Activated naive CD8-positive, alpha-beta T cell treated with anti-CD3 and anti-CD28 coated beads, Interleukin-2, amount 50 U/mL, for 16 hours (primary cell): ENCODE data around the gene EXT2.

Experiments used
- DNase-seq: peaks from one replicate; pipeline ENCODE4 v3.0.0-alpha.2; 2020; ENCODE audit warnings: low read depth, low spot score

EXT2 gene

DNA sequence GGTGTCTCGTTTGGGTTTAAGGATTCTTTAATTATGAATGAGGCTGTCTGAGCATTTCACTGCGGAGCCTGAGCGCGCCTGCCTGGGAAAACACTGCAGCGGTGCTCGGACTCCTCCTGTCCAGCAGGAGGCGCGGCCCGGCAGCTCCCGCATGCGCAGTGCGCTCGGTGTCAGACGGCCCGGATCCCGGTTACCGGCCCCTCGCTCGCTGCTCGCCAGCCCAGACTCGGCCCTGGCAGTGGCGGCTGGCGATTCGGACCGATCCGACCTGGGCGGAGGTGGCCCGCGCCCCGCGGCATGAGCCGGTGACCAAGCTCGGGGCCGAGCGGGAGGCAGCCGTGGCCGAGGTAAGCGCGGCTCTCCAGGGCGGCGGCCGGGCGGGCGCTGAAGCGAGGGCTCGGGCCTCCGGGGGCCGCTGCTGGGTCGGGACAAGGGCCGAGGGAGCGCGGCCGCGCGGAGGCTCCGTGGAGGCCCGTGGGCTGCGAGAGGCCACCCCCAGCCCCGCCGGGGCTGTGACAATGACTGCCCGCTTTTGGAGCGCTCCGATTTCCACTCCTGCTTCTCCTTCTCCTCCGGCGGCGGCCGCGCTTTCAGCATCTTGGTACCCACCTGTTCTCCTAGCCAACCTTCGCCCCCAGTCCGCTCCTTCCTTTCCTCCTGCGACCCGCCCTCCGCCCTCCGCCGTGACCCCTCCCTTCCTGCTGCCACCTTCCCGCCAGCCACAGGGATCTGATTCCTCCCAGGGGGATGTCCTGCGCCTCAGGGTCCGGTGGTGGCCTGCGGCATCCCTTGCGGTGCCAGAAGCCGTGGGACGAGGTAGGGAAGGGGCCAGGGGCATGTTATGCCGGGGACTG, at the start of gene EXT2:
Gene EXT2 (plus strand): TSS at position 173 of the 854 bp plus-strand sequence. CDS start 12,035 bp downstream, outside the sequence.
- peak; percentile 74 for DNase-seq

DNA sequence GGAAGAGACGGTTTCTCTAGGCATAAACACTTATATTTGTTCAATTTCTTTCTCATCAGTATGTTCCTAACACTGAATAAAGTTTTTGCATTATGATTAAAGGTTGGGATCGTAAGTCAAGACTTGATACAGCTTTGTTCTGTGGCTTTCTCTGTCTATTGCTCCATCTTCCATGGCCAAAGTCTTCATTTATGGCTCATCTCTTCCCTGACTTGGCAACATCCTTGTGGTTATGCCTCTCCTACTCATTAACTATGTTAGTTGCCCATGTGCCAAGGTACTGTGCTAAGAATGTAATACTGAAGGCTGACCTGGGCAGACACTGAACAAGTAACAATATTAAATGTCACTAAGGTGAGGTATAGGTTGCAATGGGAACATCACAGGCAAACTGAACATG, 49.3 kb upstream of the EXT2 start:
- DNase-seq = no peak

DNA sequence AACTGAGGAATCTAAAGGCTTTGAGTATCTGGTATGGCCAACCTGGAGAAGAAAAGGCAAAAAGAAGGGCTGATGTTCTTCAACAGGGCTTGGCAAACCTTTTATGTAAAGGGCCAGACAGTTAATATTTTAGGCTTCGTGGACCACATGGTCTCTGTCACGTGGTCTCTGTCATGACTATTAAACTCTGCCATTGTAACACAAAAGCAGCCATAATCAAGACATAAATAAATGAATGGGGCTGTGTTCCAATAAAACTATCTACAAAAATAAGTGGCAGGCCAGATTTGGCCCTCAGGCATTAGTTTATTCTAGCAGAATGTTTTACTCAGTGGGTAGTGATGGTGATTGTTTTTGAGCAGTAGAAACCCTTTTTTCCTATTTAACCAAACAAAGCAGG, 48.2 kb upstream of the EXT2 start:
- no peak for DNase-seq

DNA sequence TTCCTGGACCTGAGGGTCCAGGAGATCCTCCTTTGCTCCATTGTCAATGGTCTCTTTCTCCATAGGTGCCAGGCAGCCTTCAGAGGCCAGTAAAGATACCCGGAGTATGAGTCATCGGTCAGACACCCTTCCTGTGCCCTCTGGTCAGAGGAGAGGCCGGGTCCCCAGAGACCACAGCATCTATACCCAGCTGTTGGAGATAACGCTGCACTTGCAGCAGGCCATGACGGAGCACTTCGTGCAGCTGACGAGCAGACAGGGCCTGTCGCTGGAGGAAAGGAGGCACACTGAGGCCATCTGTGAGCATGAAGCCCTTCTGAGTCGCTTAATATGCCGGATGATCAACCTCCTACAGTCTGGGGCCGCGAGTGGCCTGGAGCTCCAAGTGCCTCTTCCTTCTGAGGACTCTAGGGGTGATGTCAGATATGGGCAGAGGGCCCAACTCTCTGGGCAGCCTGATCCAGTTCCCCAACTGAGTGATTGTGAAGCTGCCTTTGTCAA, 47.5 kb upstream of the EXT2 start, which contains the start of gene ACCSL:
Gene ACCSL (plus strand): TSS at position 51 of the 501 bp plus-strand sequence. CDS start 56 bp downstream, at position 107.
- DNase-seq = no peak

- no peak for DNase-seq
Measured at GRCh38 chr11:44049832-44050231, 45.6 kb upstream of the EXT2 start.

GRCh38 chr11:44051171-44051570, 44.3 kb upstream of the EXT2 start:
- DNase-seq = no peak

DNA sequence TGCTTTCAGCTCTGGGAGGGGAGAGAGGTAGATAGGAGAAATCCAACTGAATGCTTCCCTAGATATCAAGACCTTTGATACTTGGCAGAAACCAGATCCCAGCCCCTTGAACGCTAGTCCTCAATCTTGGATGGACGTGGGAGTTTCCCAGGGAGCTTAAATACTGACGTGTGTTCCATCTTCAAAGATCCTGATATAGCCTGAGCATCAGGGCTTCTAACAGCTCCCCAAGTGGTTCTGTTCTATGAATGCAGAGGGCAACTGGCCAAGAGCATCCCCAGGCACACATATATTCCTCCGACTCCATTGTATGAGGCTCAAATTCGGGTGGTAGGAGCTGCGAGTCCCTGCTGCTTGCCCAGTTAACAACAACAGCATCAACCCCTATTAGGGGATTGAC, 38.1 kb upstream of the EXT2 start:
- no peak for DNase-seq

DNA sequence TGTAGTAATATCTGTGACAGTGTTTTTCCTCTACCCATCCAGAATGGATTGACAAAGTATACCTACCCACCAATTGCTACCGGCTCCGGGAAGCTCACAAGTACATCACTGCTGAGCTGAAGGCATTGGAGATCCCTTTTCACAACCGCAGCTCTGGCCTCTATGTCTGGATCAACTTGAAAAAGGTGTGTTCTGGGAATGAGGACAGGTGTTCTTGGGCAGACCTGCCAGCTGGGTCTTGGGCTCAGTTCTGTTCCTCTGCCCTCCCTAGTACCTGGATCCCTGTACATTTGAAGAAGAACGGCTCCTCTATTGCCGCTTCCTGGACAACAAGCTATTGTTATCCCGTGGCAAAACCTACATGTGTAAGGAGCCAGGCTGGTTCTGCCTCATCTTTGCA, 37.2 kb upstream of the EXT2 start:
- DNase-seq = no peak

DNA sequence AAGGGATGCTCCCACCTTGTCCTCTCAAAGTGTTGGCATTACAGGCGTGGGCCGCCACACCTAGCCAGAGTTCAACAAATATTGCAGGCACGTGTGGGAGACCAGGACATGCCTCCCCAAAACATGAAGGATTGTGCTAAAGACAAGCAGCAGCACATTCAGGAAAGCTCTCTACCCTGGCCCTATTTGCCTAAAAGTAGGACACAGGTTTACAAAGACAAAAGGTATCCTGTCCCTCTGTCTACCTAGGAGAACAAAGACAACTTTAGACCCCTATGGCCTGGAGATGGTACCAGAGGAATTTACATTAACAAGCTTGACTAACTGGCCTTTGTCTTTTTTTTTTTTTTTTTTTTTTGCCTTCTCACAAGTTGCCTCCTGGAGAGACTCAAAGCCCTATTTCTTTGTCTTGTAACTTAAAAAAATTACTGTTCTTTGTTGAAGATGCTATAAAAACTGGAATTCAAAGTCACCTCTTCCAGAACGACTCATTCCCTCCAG, 30.3 kb upstream of the EXT2 start:
- DNase-seq = no peak

GRCh38 chr11:44065841-44066731, 29.4 kb upstream of the EXT2 start, which contains the start of gene ACCS:
TSS of gene ACCS (plus strand) at chr11:44066270. CDS start at chr11:44067628, 1,358 bp downstream.
- peak; percentile 71 for DNase-seq

DNA sequence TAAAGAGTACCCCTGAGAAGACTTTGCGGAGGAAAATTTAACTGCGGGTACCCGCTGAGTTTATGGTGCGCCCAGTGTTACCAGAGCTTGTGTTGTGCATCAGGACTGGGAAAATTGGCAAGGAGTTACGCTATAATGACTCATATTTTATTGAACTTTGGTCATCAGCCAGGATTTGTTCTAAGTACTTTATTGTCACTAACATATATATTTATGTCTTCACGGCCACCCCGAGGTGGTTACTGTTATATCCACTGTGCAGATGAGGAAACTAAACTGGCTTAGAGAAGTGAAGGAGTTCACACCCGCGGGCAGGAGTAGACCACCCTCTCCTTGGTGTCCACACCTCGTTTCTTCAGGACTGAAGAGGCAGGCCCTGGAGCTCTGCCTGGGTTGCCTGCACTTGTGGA, 28.7 kb upstream of the EXT2 start:
- no peak for DNase-seq

GRCh38 chr11:44067266-44067665, 28.2 kb upstream of the EXT2 start:
- DNase-seq = no peak

- no peak for DNase-seq
Measured at GRCh38 chr11:44068180-44068579, 27.3 kb upstream of the EXT2 start.

DNA sequence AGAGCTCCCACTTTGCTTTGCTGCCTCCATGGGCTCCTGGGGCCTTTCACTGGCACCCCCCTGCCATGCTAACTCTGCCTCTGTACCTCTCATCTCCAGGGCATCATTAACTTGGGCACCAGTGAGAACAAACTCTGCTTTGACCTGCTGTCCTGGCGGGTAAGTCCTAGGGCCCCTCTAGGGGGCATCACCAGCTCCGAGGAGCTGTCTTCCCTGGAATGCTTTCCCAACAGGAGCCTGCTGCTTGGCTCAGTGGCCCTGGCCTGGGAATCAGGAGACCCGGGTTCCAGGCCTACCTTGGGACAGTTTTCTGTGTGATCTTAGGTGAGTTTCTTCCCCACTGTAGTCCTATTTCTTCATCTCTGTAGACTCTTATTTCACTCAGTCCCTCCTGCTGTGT, 24.3 kb upstream of the EXT2 start:
- no peak for DNase-seq

DNA sequence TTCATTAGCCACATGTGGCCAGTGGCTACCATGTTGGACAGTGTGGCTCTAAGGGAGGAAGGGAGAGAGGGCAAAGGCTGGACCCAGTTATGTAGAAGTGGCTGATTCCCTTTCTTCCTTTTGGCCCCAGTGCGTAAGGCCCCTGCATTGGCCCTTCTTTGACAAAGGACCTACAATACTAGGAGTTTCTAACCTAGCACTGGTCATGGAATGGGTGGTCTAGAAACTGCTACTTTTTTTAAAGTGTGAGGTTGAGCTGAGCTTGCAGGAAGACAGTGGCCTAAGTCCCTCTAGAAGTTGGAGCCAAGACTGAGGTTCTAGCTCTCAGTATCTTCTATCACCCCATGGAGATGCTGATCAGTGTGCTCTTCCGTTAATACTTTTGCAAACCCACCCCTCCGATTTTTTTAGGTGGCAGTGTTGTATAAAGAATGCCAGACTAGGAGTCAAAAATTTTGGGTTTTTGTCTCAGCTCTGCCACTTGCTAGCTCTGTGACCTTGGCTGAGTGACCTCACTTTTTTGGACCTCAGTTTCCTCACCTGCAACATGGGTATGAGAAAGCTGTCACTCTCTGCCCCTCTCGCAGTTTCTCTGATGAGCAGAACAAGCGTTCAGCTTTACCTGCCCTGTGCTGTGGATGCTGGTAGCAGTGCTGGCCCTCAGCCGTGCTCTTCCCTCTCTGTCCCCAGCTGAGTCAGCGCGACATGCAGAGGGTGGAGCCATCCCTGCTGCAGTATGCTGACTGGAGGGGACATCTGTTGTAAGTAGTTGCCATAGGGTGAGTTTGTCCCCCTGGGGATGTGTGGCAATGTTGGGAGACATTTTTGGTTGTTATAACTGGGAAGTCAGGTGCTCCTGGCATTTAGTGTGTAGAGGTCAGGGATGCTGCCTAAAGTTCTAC, 22.5 kb upstream of the EXT2 start:
- DNase-seq = no peak

DNA sequence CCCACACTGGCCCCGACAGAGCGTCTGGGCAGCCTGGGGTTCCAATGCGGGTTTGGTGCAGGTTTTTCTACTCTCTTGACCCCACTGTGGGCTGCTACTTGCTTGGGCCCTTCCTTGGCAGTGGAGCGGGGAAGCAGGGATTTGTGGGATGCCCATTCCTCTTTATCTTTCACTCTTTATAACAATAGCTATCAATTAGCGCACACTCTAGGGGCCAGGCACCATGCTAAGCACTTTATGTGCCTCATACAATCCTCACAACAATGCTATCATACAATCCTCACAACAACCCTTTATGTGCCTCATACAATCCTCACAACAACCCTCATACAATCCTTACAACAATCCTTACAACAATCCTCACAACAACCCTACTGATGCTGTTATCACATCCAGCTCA, 16.7 kb upstream of the EXT2 start:
- DNase-seq = no peak

GRCh38 chr11:44079376-44079775, 16.1 kb upstream of the EXT2 start:
- no peak for DNase-seq

DNA sequence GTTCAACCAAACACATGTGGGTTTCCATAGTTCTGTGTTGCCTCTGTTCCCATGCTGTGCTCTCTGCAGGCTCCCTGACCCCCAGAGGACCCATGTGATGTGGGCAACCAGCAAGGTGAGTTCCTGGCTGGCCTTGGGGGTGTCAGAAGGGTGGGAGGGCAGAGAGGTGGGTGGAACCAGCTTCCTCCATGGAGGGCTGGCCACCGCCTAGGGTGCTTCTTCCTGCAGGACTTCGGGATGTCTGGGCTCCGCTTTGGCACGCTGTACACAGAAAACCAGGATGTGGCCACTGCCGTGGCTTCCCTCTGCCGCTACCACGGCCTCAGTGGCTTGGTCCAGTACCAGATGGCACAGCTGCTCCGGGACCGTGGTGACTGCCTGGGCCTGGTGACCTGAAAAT, 14.5 kb upstream of the EXT2 start:
- DNase-seq = no peak

DNA sequence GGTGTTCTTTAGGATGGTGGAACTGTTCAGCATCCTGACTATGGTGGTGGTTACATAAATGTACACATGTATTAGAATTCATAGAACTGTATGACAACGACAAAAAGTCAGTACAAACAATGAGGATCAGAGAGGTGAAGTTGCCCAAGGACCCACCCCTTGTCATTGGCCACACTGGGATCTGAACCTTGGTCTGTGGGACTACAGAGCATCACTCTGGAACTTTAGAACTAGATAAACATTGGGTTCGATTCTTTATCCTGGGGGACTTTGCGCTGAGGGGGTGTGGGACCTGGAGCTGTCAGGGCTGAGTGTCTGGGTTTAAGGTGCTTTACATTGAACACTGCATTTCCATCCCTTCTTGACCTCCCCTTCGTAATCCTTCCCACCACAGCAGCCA, 12.8 kb upstream of the EXT2 start:
- DNase-seq = no peak

DNA sequence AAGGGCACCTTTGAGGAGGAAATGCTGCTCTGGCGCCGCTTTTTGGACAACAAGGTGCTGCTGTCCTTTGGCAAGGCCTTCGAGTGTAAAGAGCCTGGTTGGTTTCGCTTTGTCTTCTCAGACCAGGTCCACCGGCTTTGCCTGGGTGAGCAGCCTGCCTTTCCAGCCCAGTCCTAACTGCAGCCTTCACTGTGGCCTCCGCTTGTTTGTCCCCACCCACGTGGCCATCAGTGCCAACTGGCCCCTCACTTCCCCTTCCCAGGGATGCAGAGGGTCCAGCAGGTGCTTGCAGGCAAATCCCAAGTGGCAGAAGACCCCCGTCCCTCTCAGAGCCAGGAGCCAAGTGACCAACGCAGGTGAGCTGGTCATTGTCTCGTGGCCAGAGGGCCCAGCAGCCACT, 12.0 kb upstream of the EXT2 start:
- no peak for DNase-seq

DNA sequence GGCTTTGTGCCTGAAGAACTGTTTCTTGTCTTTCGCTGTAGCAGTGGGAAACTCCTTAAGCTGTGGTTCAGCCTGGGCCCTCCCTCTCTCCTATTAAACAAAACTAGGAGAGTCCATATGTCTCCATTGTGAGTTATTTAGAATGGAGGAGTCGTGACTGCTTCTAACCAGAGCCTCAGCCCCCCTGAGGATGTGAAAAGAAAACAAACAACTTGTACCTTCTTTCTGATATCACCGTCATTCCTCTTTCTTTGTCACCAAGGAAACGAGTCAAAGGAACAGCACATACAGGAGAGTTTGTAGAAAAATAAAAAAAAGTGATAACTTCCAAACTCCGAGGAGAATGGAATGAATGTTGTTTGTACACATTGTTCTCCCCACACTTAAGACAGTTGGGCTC, 11.6 kb upstream of the EXT2 start:
- DNase-seq = no peak
